Measurements from ENCODE around the gene IREB2. TPM values are rescaled to one million over a fixed set of nuclear protein-coding genes. Genes with fewer than 3 reads are reported as not detected.

Gene IREB2
- total RNA-seq (87.5 TPM), polyA plus RNA-seq (16.4 TPM)

GRCh38 chr15:78437762-78438618, at the start of gene IREB2:
TSS of gene IREB2 (plus strand) at chr15:78438216. CDS start at chr15:78438338, 122 bp downstream.
- under 1% methylated on average over 78 of the region's 78 CpGs for WGBS
- peak within 1 kb of the TSS; percentile 83 for H3K4me3 ChIP-seq (ENCODE audit: low read depth, low read length)
- peaks cover 3% of the 10 kb centered on the region for H3K36me3 ChIP-seq (ENCODE audit: insufficient read depth)
- DNase-seq (ENCODE audit: extremely low spot score) = peak; percentile 97
- no peaks in the 10 kb centered on the region for H3K4me1 ChIP-seq (ENCODE audit: insufficient read depth)
- H3K27ac ChIP-seq (ENCODE audit: low read depth) = peak within 1 kb of the TSS; percentile 92

GRCh38 chr15:78388865-78389264, 49.2 kb upstream of the IREB2 start:
- WGBS = 82% methylated on average over 12 of the region's 12 CpGs
- no peak for DNase-seq (ENCODE audit: extremely low spot score)
- Histone ChIP-seq H3K27ac (ENCODE audit: low read depth) (no peak overlapping the region), H3K4me1 (ENCODE audit: insufficient read depth) (no peaks in the 10 kb centered on the region), H3K36me3 (ENCODE audit: insufficient read depth) (no peaks in the 10 kb centered on the region), H3K4me3 (ENCODE audit: low read depth, low read length) (no peak overlapping the region)

- WGBS = 41% methylated on average over 7 of the region's 7 CpGs
- Histone ChIP-seq H3K4me3 (ENCODE audit: low read depth, low read length) (no peak overlapping the region), H3K4me1 (ENCODE audit: insufficient read depth) (no peaks in the 10 kb centered on the region), H3K36me3 (ENCODE audit: insufficient read depth) (no peaks in the 10 kb centered on the region), H3K27ac (ENCODE audit: low read depth) (no peak overlapping the region)
- no peak for DNase-seq (ENCODE audit: extremely low spot score)
Observed at GRCh38 chr15:78389322-78389721, 48.7 kb upstream of the IREB2 start.

- Histone ChIP-seq H3K4me1 (ENCODE audit: insufficient read depth) (no peaks in the 10 kb centered on the region), H3K4me3 (ENCODE audit: low read depth, low read length) (no peak overlapping the region), H3K27ac (ENCODE audit: low read depth) (no peak overlapping the region), H3K36me3 (ENCODE audit: insufficient read depth) (no peaks in the 10 kb centered on the region)
- no peak for DNase-seq (ENCODE audit: extremely low spot score)
- 85% methylated on average over 2 of the region's 2 CpGs for WGBS
Observed at GRCh38 chr15:78389738-78390137, 48.3 kb upstream of the IREB2 start.

- Histone ChIP-seq H3K4me3 (ENCODE audit: low read depth, low read length) (no peak overlapping the region), H3K4me1 (ENCODE audit: insufficient read depth) (no peaks in the 10 kb centered on the region), H3K36me3 (ENCODE audit: insufficient read depth) (no peaks in the 10 kb centered on the region), H3K27ac (ENCODE audit: low read depth) (no peak overlapping the region)
- 91% methylated on average over 1 of the region's 1 CpG for WGBS
- no peak for DNase-seq (ENCODE audit: extremely low spot score)
Observed at GRCh38 chr15:78390242-78390641, 47.8 kb upstream of the IREB2 start.

- 89% methylated on average over 3 of the region's 3 CpGs for whole genome bisulfite sequencing
- no peak overlapping the region for H3K27ac ChIP-seq (ENCODE audit: low read depth)
- no peaks in the 10 kb centered on the region for H3K4me1 ChIP-seq (ENCODE audit: insufficient read depth)
- no peak overlapping the region for H3K4me3 ChIP-seq (ENCODE audit: low read depth, low read length)
- H3K36me3 ChIP-seq (ENCODE audit: insufficient read depth) = no peaks in the 10 kb centered on the region
- DNase-seq (ENCODE audit: extremely low spot score) = no peak
Observed at GRCh38 chr15:78390826-78391225, 47.2 kb upstream of the IREB2 start.

- 97% methylated on average over 3 of the region's 3 CpGs for WGBS
- Histone ChIP-seq H3K36me3 (ENCODE audit: insufficient read depth) (no peaks in the 10 kb centered on the region), H3K4me1 (ENCODE audit: insufficient read depth) (no peaks in the 10 kb centered on the region), H3K27ac (ENCODE audit: low read depth) (no peak overlapping the region), H3K4me3 (ENCODE audit: low read depth, low read length) (no peak overlapping the region)
- no peak for DNase-seq (ENCODE audit: extremely low spot score)
Observed at GRCh38 chr15:78391781-78392180, 46.2 kb upstream of the IREB2 start.

GRCh38 chr15:78392430-78392829, 45.6 kb upstream of the IREB2 start:
- no peak overlapping the region for H3K27ac ChIP-seq (ENCODE audit: low read depth)
- WGBS = 74% methylated on average over 4 of the region's 4 CpGs
- no peaks in the 10 kb centered on the region for H3K4me1 ChIP-seq (ENCODE audit: insufficient read depth)
- no peak overlapping the region for H3K4me3 ChIP-seq (ENCODE audit: low read depth, low read length)
- H3K36me3 ChIP-seq (ENCODE audit: insufficient read depth) = no peaks in the 10 kb centered on the region
- no peak for DNase-seq (ENCODE audit: extremely low spot score)

- Histone ChIP-seq H3K36me3 (ENCODE audit: insufficient read depth) (no peaks in the 10 kb centered on the region), H3K27ac (ENCODE audit: low read depth) (no peak overlapping the region), H3K4me3 (ENCODE audit: low read depth, low read length) (no peak overlapping the region), H3K4me1 (ENCODE audit: insufficient read depth) (no peaks in the 10 kb centered on the region)
- no peak for DNase-seq (ENCODE audit: extremely low spot score)
- WGBS = 77% methylated on average over 1 of the region's 1 CpG
Observed at GRCh38 chr15:78393137-78393536, 44.9 kb upstream of the IREB2 start.

- Histone ChIP-seq H3K36me3 (ENCODE audit: insufficient read depth) (no peaks in the 10 kb centered on the region), H3K4me1 (ENCODE audit: insufficient read depth) (no peaks in the 10 kb centered on the region), H3K27ac (ENCODE audit: low read depth) (no peak overlapping the region), H3K4me3 (ENCODE audit: low read depth, low read length) (no peak overlapping the region)
- no peak for DNase-seq (ENCODE audit: extremely low spot score)
- WGBS = 95% methylated on average over 3 of the region's 3 CpGs
Observed at GRCh38 chr15:78394026-78394425, 44.0 kb upstream of the IREB2 start.

GRCh38 chr15:78394981-78395616, 42.9 kb upstream of the IREB2 start:
- no peaks in the 10 kb centered on the region for H3K36me3 ChIP-seq (ENCODE audit: insufficient read depth)
- no peaks in the 10 kb centered on the region for H3K4me1 ChIP-seq (ENCODE audit: insufficient read depth)
- H3K27ac ChIP-seq (ENCODE audit: low read depth) = no peak overlapping the region
- WGBS = 57% methylated on average over 13 of the region's 13 CpGs
- no peak for DNase-seq (ENCODE audit: extremely low spot score)
- H3K4me3 ChIP-seq (ENCODE audit: low read depth, low read length) = no peak overlapping the region

- no peak overlapping the region for H3K27ac ChIP-seq (ENCODE audit: low read depth)
- 88% methylated on average over 9 of the region's 9 CpGs for WGBS
- H3K4me1 ChIP-seq (ENCODE audit: insufficient read depth) = no peaks in the 10 kb centered on the region
- no peak for DNase-seq (ENCODE audit: extremely low spot score)
- H3K4me3 ChIP-seq (ENCODE audit: low read depth, low read length) = no peak overlapping the region
- no peaks in the 10 kb centered on the region for H3K36me3 ChIP-seq (ENCODE audit: insufficient read depth)
Observed at GRCh38 chr15:78396186-78396814, 41.7 kb upstream of the IREB2 start.

- no peak overlapping the region for H3K27ac ChIP-seq (ENCODE audit: low read depth)
- DNase-seq (ENCODE audit: extremely low spot score) = no peak
- no peaks in the 10 kb centered on the region for H3K36me3 ChIP-seq (ENCODE audit: insufficient read depth)
- WGBS = 34% methylated on average over 9 of the region's 9 CpGs
- H3K4me1 ChIP-seq (ENCODE audit: insufficient read depth) = no peaks in the 10 kb centered on the region
- no peak overlapping the region for H3K4me3 ChIP-seq (ENCODE audit: low read depth, low read length)
Observed at GRCh38 chr15:78396976-78397375, 41.0 kb upstream of the IREB2 start.

GRCh38 chr15:78397382-78397781, 40.6 kb upstream of the IREB2 start:
- H3K4me1 ChIP-seq (ENCODE audit: insufficient read depth) = no peaks in the 10 kb centered on the region
- DNase-seq (ENCODE audit: extremely low spot score) = no peak
- 87% methylated on average over 2 of the region's 2 CpGs for WGBS
- no peak overlapping the region for H3K27ac ChIP-seq (ENCODE audit: low read depth)
- no peak overlapping the region for H3K4me3 ChIP-seq (ENCODE audit: low read depth, low read length)
- H3K36me3 ChIP-seq (ENCODE audit: insufficient read depth) = no peaks in the 10 kb centered on the region
